NCI-H2107 (cell line): ENCODE results near the gene ZNF335.
A peak's percentile ranks its signal among the peaks of the same experiment; 100 is the strongest.
"Not testable (repeated sequence)": the region's sequence is repeated elsewhere in the genome, so short reads cannot be mapped to it uniquely, and the experiment has no call there.

Source experiments
- DNase-seq: peaks from one replicate; lab custom pipeline; 2025; lab: John Stamatoyannopoulos, UW

The ZNF335 gene

GRCh38 chr20:45971425-45971674 is 653 bp downstream of the ZNF335 start:
- DNase-seq = no peak

GRCh38 chr20:45970646-45971424 is 1.2 kb downstream of the ZNF335 start:
- DNase-seq = no peak

- no peak for DNase-seq
Measured at GRCh38 chr20:45969712-45970634, 2.0 kb downstream of the ZNF335 start.

- no peak for DNase-seq
Measured at GRCh38 chr20:45968801-45969711, 2.9 kb downstream of the ZNF335 start.

GRCh38 chr20:45968081-45968671 is 3.8 kb downstream of the ZNF335 start:
- DNase-seq = no peak

- DNase-seq = no peak
Measured at GRCh38 chr20:45967551-45968080, 4.4 kb downstream of the ZNF335 start.

GRCh38 chr20:45965169-45966002 is 6.6 kb downstream of the ZNF335 start:
- no peak for DNase-seq

GRCh38 chr20:45964006-45964400 is 8.0 kb downstream of the ZNF335 start:
- no peak for DNase-seq

- peak; percentile 19 for DNase-seq
Measured at GRCh38 chr20:45963059-45964005, 8.7 kb downstream of the ZNF335 start.

- DNase-seq = no peak
Measured at GRCh38 chr20:45962031-45962755, 9.8 kb downstream of the ZNF335 start.

GRCh38 chr20:45959956-45960630 is 11.9 kb downstream of the ZNF335 start:
- peak; percentile 11 for DNase-seq

- no peak for DNase-seq
Measured at GRCh38 chr20:45959126-45959525, 12.9 kb downstream of the ZNF335 start.

GRCh38 chr20:45958593-45958992 is 13.4 kb downstream of the ZNF335 start:
- no peak for DNase-seq

GRCh38 chr20:45957021-45957941 is 14.7 kb downstream of the ZNF335 start:
- no peak for DNase-seq

- not testable (repeated sequence) for DNase-seq
Measured at GRCh38 chr20:45956326-45956725, 15.7 kb downstream of the ZNF335 start.

- DNase-seq = no peak
Measured at GRCh38 chr20:45953672-45954071, 18.3 kb downstream of the ZNF335 start.

- no peak for DNase-seq
Measured at GRCh38 chr20:45952861-45953260, 19.1 kb downstream of the ZNF335 start.
